Glutamatergic neuron (in vitro differentiated cells): Measurements from ENCODE around the gene CACYBP. TPM values are rescaled to one million over a fixed set of nuclear protein-coding genes. Genes with fewer than 3 reads are reported as not detected.

Source experiments
- DNase-seq: peaks from one replicate; pipeline ENCODE4 v3.0.0; 2022
- H3K27ac Mint-ChIP-seq: one replicate; pipeline ENCODE4 v1.8.0; 2020; ENCODE audit warnings: mild to moderate bottlenecking, mixed read lengths, inconsistent platforms; ENCODE audit not compliant: unreplicated experiment
- H3K27me3 Mint-ChIP-seq: one replicate; pipeline ENCODE4 v1.8.0; 2020; ENCODE audit warnings: mild to moderate bottlenecking, moderate library complexity, mixed read lengths, inconsistent platforms; ENCODE audit not compliant: unreplicated experiment
- H3K36me3 Mint-ChIP-seq: one replicate; pipeline ENCODE4 v1.8.0; 2020; ENCODE audit warnings: mild to moderate bottlenecking, mixed read lengths, inconsistent platforms; ENCODE audit not compliant: unreplicated experiment
- H3K4me1 Mint-ChIP-seq: one replicate; pipeline ENCODE4 v1.8.0; 2020; ENCODE audit warnings: mild to moderate bottlenecking, low read depth, mixed read lengths, inconsistent platforms; ENCODE audit not compliant: unreplicated experiment
- H3K4me3 Mint-ChIP-seq: one replicate; pipeline ENCODE4 v1.8.0; 2020; ENCODE audit warnings: mild to moderate bottlenecking, mixed read lengths, inconsistent platforms; ENCODE audit not compliant: unreplicated experiment
- H3K9me3 Mint-ChIP-seq: one replicate; pipeline ENCODE4 v1.8.0; 2020; ENCODE audit warnings: mild to moderate bottlenecking, moderate library complexity, mixed read lengths, inconsistent platforms; ENCODE audit not compliant: unreplicated experiment
- CTCF ChIP-seq: fragments of 200-600 bp; sonication (generic); IDR thresholded peaks from one replicate; pipeline ENCODE4 v1.5.0; 2021; ENCODE audit not compliant: partially characterized antibody, unreplicated experiment
- total RNA-seq: library from RNA; stranded (reverse); fragmentation: NEBNext Ultra II Directional; extraction: Animal tissue kit (Norgen Biotek cat#: 25700); gene quantifications from one replicate; pipeline ENCODE4 v1.2.1, GENCODE V29; 2021; ENCODE audit not compliant: unreplicated experiment

Gene CACYBP
- total RNA-seq, 1 donor from 2014 or later = 88.7 TPM

GRCh38 chr1:174984952-174985351 lies 14.8 kb upstream of the CACYBP start:
- no peak for DNase-seq
- Mint-ChIP-seq H3K4me1 (peaks cover 9% of the 10 kb centered on the region), H3K9me3 (peaks cover 4% of the 10 kb centered on the region), H3K36me3 (peaks cover 6% of the 10 kb centered on the region), H3K4me3 (no peak overlapping the region), H3K27me3 (no peaks in the 10 kb centered on the region), H3K27ac (no peak overlapping the region)
- TF ChIP-seq CTCF = no peak

- no peaks in the 10 kb centered on the region for H3K36me3 Mint-ChIP-seq
- peaks cover 2% of the 10 kb centered on the region for H3K4me1 Mint-ChIP-seq
- no peak overlapping the region for H3K27ac Mint-ChIP-seq
- H3K27me3 Mint-ChIP-seq = no peaks in the 10 kb centered on the region
- no peak overlapping the region for H3K4me3 Mint-ChIP-seq
- TF ChIP-seq CTCF = no peak
- DNase-seq = no peak
- peaks cover 3% of the 10 kb centered on the region for H3K9me3 Mint-ChIP-seq
These were observed 11.2 kb upstream of the CACYBP start for GRCh38 chr1:174988539-174988938.

GRCh38 chr1:174988986-174989385 lies 10.8 kb upstream of the CACYBP start:
- H3K9me3 Mint-ChIP-seq = peaks cover 3% of the 10 kb centered on the region
- H3K27ac Mint-ChIP-seq = no peak overlapping the region
- TF ChIP-seq CTCF = no peak
- no peak for DNase-seq
- H3K4me3 Mint-ChIP-seq = no peak overlapping the region
- H3K27me3 Mint-ChIP-seq = no peaks in the 10 kb centered on the region
- H3K4me1 Mint-ChIP-seq = peaks cover 2% of the 10 kb centered on the region
- no peaks in the 10 kb centered on the region for H3K36me3 Mint-ChIP-seq

GRCh38 chr1:174989536-174990220 lies 10.1 kb upstream of the CACYBP start:
- Mint-ChIP-seq H3K27ac (no peak overlapping the region), H3K36me3 (no peaks in the 10 kb centered on the region)

More at GRCh38 chr1:174989536-174990220, 10.1 kb upstream of the CACYBP start:
- no peak for TF ChIP-seq CTCF
- no peak for DNase-seq
- Mint-ChIP-seq H3K4me1 (peaks cover 2% of the 10 kb centered on the region), H3K4me3 (no peak overlapping the region), H3K27me3 (no peaks in the 10 kb centered on the region), H3K9me3 (peaks cover 3% of the 10 kb centered on the region)
